H1 (cell line): ENCODE results near the gene NR1H2. TPM values are rescaled to one million over a fixed set of nuclear protein-coding genes. Genes with fewer than 3 reads are reported as not detected.

Experiments
- CTCF ChIA-PET: fragments of 300-600 bp; sonication (Branson Sonifier 250); formaldehyde crosslinking; loops from one replicate; lab custom pipeline; 2021; ENCODE audit not compliant: partially characterized antibody; lab: Charles Lee
- POLR2A ChIA-PET: fragments of 300-600 bp; sonication (Branson Sonifier 250); formaldehyde crosslinking; loops from one replicate; lab custom pipeline; 2021; ENCODE audit warnings: inconsistent platforms; ENCODE audit not compliant: partially characterized antibody; lab: Charles Lee
- DNase-seq, 2 experiments: peaks; one replicate each; pipeline versions ENCODE4 v3.0.0 to v3.0.0-alpha.2; 2010 to 2022; ENCODE audit warnings: low spot score in 2 of 2, low read depth in 1 of 2, mixed read lengths in 1 of 2
- FAIRE-seq: peaks from 2 replicates; lab custom pipeline; 2011; peaks lifted over from hg19 to GRCh38; lab: Jason Lieb, UNC
- H2AFZ ChIP-seq: 2 replicates; pipeline ENCODE4 v1.8.1; 2012; ENCODE audit warnings: low read length, inconsistent platforms
- H2AK5ac ChIP-seq: 2 replicates; pipeline ENCODE4 v1.6.1; 2013; ENCODE audit warnings: low read depth, low read length
- H2BK120ac ChIP-seq: replicated peaks from 2 replicates; pipeline ENCODE3; 2013; ENCODE audit warnings: low read depth, low read length, inconsistent platforms
- H2BK12ac ChIP-seq: 2 replicates; pipeline ENCODE4 v1.6.1; 2013; ENCODE audit warnings: low read depth, low read length
- H2BK15ac ChIP-seq: 2 replicates; pipeline ENCODE4 v1.6.1; 2013; ENCODE audit warnings: low read length
- H2BK20ac ChIP-seq: 2 replicates; pipeline ENCODE4 v1.6.1; 2013; ENCODE audit warnings: low read length
- H2BK5ac ChIP-seq: 2 replicates; pipeline ENCODE4 v1.6.1; 2013; ENCODE audit warnings: low read depth, low read length
- H3K14ac ChIP-seq: 2 replicates; pipeline ENCODE4 v1.6.1; 2013; ENCODE audit warnings: inconsistent platforms; ENCODE audit not compliant: insufficient read length
- H3K18ac ChIP-seq: 2 replicates; pipeline ENCODE4 v1.6.1; 2013; ENCODE audit warnings: low read length; ENCODE audit errors: extremely low read depth
- H3K23ac ChIP-seq: 2 replicates; pipeline ENCODE4 v1.6.1; 2013; ENCODE audit warnings: inconsistent platforms; ENCODE audit not compliant: insufficient read length
- H3K23me2 ChIP-seq: 2 replicates; pipeline ENCODE4 v1.6.1; 2013; ENCODE audit warnings: low read depth, low read length
- H3K27ac ChIP-seq: 2 replicates; pipeline ENCODE4 v1.6.1; 2011; ENCODE audit warnings: low read depth, low read length, inconsistent platforms
- H3K27me3 ChIP-seq, 4 experiments: replicated peaks in 1 of 4; 1 replicate in 1 of 4; 2 replicates in 3 of 4; pipeline versions ENCODE4 v1.6.1 to v1.8.1; 2011 to 2013; ENCODE audit warnings: low read length in 3 of 4, mild to moderate bottlenecking in 3 of 4, inconsistent platforms in 2 of 4, mixed read lengths in 2 of 4, moderate library complexity in 1 of 4; ENCODE audit not compliant: control insufficient read depth in 3 of 4, insufficient read depth in 3 of 4; ENCODE audit errors: extremely low read depth in 1 of 4
- H3K36me3 ChIP-seq, 4 experiments: 2 replicates each; pipeline versions ENCODE4 v1.6.1 to v1.8.1; 2011 to 2013; ENCODE audit warnings: mild to moderate bottlenecking in 4 of 4, low read length in 3 of 4, moderate library complexity in 2 of 4, control low read depth in 1 of 4, inconsistent platforms in 1 of 4; ENCODE audit not compliant: insufficient read depth in 4 of 4, control insufficient read depth in 2 of 4
- H3K4ac ChIP-seq: replicated peaks from 2 replicates; pipeline ENCODE3; 2013; ENCODE audit warnings: low read length, low read depth, mixed read lengths, inconsistent platforms; ENCODE audit not compliant: insufficient read length
- H3K4me1 ChIP-seq, 4 experiments: replicated peaks in 1 of 4; 1 replicate in 1 of 4; 2 replicates in 3 of 4; pipeline versions ENCODE4 v1.6.1 to v1.8.1; 2011 to 2013; ENCODE audit warnings: low read length in 3 of 4, inconsistent platforms in 2 of 4, mixed read lengths in 1 of 4; ENCODE audit not compliant: insufficient read depth in 4 of 4, control insufficient read depth in 3 of 4
- H3K4me2 ChIP-seq, 2 experiments: 2 replicates each; pipeline versions ENCODE4 v1.6.1 to v1.8.1; 2011 to 2013; ENCODE audit warnings: low read depth in 2 of 2, low read length in 2 of 2, control low read depth in 1 of 2, inconsistent platforms in 1 of 2, mild to moderate bottlenecking in 1 of 2; ENCODE audit not compliant: insufficient read depth in 1 of 2
- H3K4me3 ChIP-seq, 4 experiments: fragments of 200-600, 300-600 bp in 1 of 4; sonication (generic), shearing (Covaris generic), sonication (Bioruptor Twin) in 1 of 4; 2 replicates each; pipeline versions ENCODE4 v1.5.1 to v1.8.1; 2011 to 2016; ENCODE audit warnings: low read length in 4 of 4, low read depth in 3 of 4, control low read depth in 2 of 4, inconsistent platforms in 2 of 4, mild to moderate bottlenecking in 2 of 4, mixed read lengths in 1 of 4, moderate library complexity in 1 of 4; ENCODE audit not compliant: insufficient read depth in 2 of 4; ENCODE audit errors: extremely low read depth in 1 of 4
- H3K56ac ChIP-seq: replicated peaks from 2 replicates; pipeline ENCODE3; 2013; ENCODE audit warnings: low read depth, mild to moderate bottlenecking, mixed read lengths, low read length, inconsistent platforms; ENCODE audit not compliant: insufficient read length
- H3K79me1 ChIP-seq: 2 replicates; pipeline ENCODE4 v1.6.1; 2013; ENCODE audit warnings: low read depth, low read length, control low read depth
- H3K79me2 ChIP-seq, 2 experiments: 2 replicates each; pipeline versions ENCODE4 v1.6.1 to v1.8.1; 2012 to 2013; ENCODE audit warnings: low read length in 2 of 2, mild to moderate bottlenecking in 2 of 2, inconsistent platforms in 1 of 2; ENCODE audit not compliant: insufficient read depth in 2 of 2, control insufficient read depth in 1 of 2
- H3K9ac ChIP-seq, 4 experiments: replicated peaks in 1 of 4; 1 replicate in 1 of 4; 2 replicates in 3 of 4; pipeline versions ENCODE4 v1.6.1 to v1.8.1; 2011 to 2013; ENCODE audit warnings: low read depth in 3 of 4, low read length in 3 of 4, control low read depth in 2 of 4, mild to moderate bottlenecking in 2 of 4, moderate library complexity in 2 of 4, inconsistent platforms in 1 of 4; ENCODE audit errors: extremely low read depth in 1 of 4
- H3K9me3 ChIP-seq, 2 experiments: 2 replicates each; pipeline versions ENCODE4 v1.6.1 to v1.8.1; 2012 to 2013; ENCODE audit warnings: mild to moderate bottlenecking in 2 of 2, moderate library complexity in 2 of 2, control low read depth in 1 of 2, inconsistent platforms in 1 of 2, low read depth in 1 of 2, low read length in 1 of 2, mixed read lengths in 1 of 2; ENCODE audit not compliant: insufficient read depth in 2 of 2
- H4K20me1 ChIP-seq, 2 experiments: replicated peaks in 1 of 2; 2 replicates each; pipeline versions ENCODE3 to v1.8.1; 2011 to 2013; ENCODE audit warnings: inconsistent platforms in 2 of 2, low read length in 2 of 2, mild to moderate bottlenecking in 1 of 2; ENCODE audit not compliant: insufficient read depth in 2 of 2, control insufficient read depth in 1 of 2
- H4K5ac ChIP-seq: 2 replicates; pipeline ENCODE4 v1.6.1; 2013; ENCODE audit warnings: low read length, low read depth, mixed read lengths, inconsistent platforms; ENCODE audit not compliant: insufficient read length
- H4K8ac ChIP-seq: 2 replicates; pipeline ENCODE4 v1.8.0; 2013; ENCODE audit warnings: mild to moderate bottlenecking, moderate library complexity, low read length, inconsistent platforms; ENCODE audit not compliant: insufficient read depth; ENCODE audit errors: extremely low read depth
- H4K91ac ChIP-seq: replicated peaks from 2 replicates; pipeline ENCODE3; 2013; ENCODE audit warnings: low read length, mixed read lengths, inconsistent platforms; ENCODE audit not compliant: insufficient read length
- CEBPB ChIP-seq: IDR thresholded peaks from 2 replicates; pipeline ENCODE4 v1.6.1; 2012; ENCODE audit warnings: low read depth, low read length
- CHD1 ChIP-seq: IDR thresholded peaks from 2 replicates; pipeline ENCODE4 v1.6.1; 2012; ENCODE audit warnings: low read depth, low read length, improper control_type of control experiment
- CHD2 ChIP-seq: IDR thresholded peaks from 2 replicates; pipeline ENCODE4 v1.6.1; 2012; ENCODE audit warnings: low read length, improper control_type of control experiment
- CTBP2 ChIP-seq: IDR thresholded peaks from 2 replicates; pipeline ENCODE4 v1.7.0; 2011; ENCODE audit warnings: borderline replicate concordance, mild to moderate bottlenecking, moderate library complexity, mixed read lengths, low read length; ENCODE audit not compliant: insufficient read depth, insufficient read length
- E2F6 ChIP-seq: IDR thresholded peaks from 2 replicates; pipeline ENCODE4 v1.6.1; 2012; ENCODE audit warnings: inconsistent platforms
- GTF2F1 ChIP-seq: IDR thresholded peaks from 2 replicates; pipeline ENCODE4 v1.6.1; 2012; ENCODE audit warnings: low read depth, low read length, improper control_type of control experiment, borderline replicate concordance
- JUN ChIP-seq: IDR thresholded peaks from 2 replicates; pipeline ENCODE4 v1.6.1; 2011; ENCODE audit warnings: low read depth, mild to moderate bottlenecking, improper control_type of control experiment, low read length
- KDM1A ChIP-seq: fragments of 200-600, 300-600 bp; sonication (generic); IDR thresholded peaks from 2 replicates; pipeline ENCODE4 v1.7.1; 2016; ENCODE audit warnings: mild to moderate bottlenecking, low read length, borderline replicate concordance
- KDM4A ChIP-seq: IDR thresholded peaks from one replicate; pipeline ENCODE4 v1.7.1; 2012; ENCODE audit warnings: low read depth, mild to moderate bottlenecking, moderate library complexity, low read length, inconsistent platforms; ENCODE audit not compliant: severe bottlenecking
- MAFK ChIP-seq: IDR thresholded peaks from 2 replicates; pipeline ENCODE4 v1.6.1; 2012; ENCODE audit warnings: low read depth, mild to moderate bottlenecking, improper control_type of control experiment, low read length
- SUZ12 ChIP-seq: fragments of 200-600 bp; sonication (generic); IDR thresholded peaks from 2 replicates; pipeline ENCODE4 v1.6.1; 2012; ENCODE audit warnings: mild to moderate bottlenecking, inconsistent platforms, low read length, moderate library complexity, mixed read lengths
- USF2 ChIP-seq: IDR thresholded peaks from 2 replicates; pipeline ENCODE4 v1.6.1; 2011; ENCODE audit warnings: low read length, improper control_type of control experiment
- YY1 ChIP-seq: IDR thresholded peaks from 2 replicates; pipeline ENCODE4 v1.6.1; 2011; ENCODE audit warnings: low read depth, mild to moderate bottlenecking, low read length
- WGBS, 2 experiments: shearing (Covaris generic) in 1 of 2; methylation state at CpG; one replicate each; pipeline versions ENCODE4 v1.1.6 to v1.1.7; 2013 to 2015; ENCODE audit warnings: low lambda C conversion rate in 2 of 2, mixed read lengths in 2 of 2, inconsistent platforms in 1 of 2, low coverage in 1 of 2, missing lambda C conversion rate in 1 of 2; ENCODE audit not compliant: insufficient replicate concordance in 2 of 2, insufficient coverage in 1 of 2, insufficient read length in 1 of 2; ENCODE audit errors: extremely low coverage in 1 of 2, missing lambda C conversion rate in 1 of 2; 5-methylcytosine and 5-hydroxymethylcytosine counted together
- polyA plus RNA-seq, 7 experiments: library from polyadenylated mRNA; depleted of rRNA in 3 of 7; stranded (reverse) in 5 of 7; unstranded in 2 of 7; fragments of >200 nt in 5 of 7; fragments of 200-250 nt in 2 of 7; gene quantifications; 1 replicate in 5 of 7; 2 replicates in 1 of 7; 4 replicates in 1 of 7; pipeline versions ENCODE4 v1.2.1 to v1.2.3, GENCODE V29; 2011 to 2013; ENCODE audit warnings: missing spikeins in 2 of 7, mixed read lengths in 2 of 7
- total RNA-seq: library from RNA; stranded (reverse); fragmentation: NEBNext Ultra II Directional; extraction: Animal tissue kit (Norgen Biotek cat#: 25700); gene quantifications from 2 replicates; pipeline ENCODE4 v1.2.1, GENCODE V29; 2021

The NR1H2 gene
- total and polyA plus RNA-seq, 2 of the 8 experiments (the other 6 are each of a cell fraction or from before 2014, with no cell fraction given): 40.3 to 47.5 TPM

- Histone ChIP-seq H3K23ac (no peak overlapping the region), H3K9me3 (no peaks in the 10 kb centered on the region), H2BK15ac (no peak overlapping the region), H3K79me1 (no peaks in the 10 kb centered on the region), H3K14ac (no peak overlapping the region), H3K4me1 (no peaks in the 10 kb centered on the region), H3K4ac (no peak overlapping the region), H2BK20ac (no peak overlapping the region), H3K9ac (no peak overlapping the region), H4K91ac (no peak overlapping the region), H3K4me3 (no peak overlapping the region), H3K27me3 (no peaks in the 10 kb centered on the region), H3K56ac (no peak overlapping the region), H2AK5ac (no peak overlapping the region), H3K27ac (no peak overlapping the region), H4K20me1 (peaks cover 1 to 6% of the 10 kb centered on the region in 2 experiments), H4K8ac (no peak overlapping the region; the same call in 1 of the 2 replicates), H2BK5ac (no peak overlapping the region), H4K5ac (no peak overlapping the region), H2AFZ (no peak overlapping the region), H2BK120ac (no peak overlapping the region), H3K79me2 (no peaks in the 10 kb centered on the region), H3K4me2 (no peak overlapping the region), H2BK12ac (no peak overlapping the region), H3K23me2 (no peaks in the 10 kb centered on the region), H3K36me3 (peaks cover 20 to 56% (median 37%) of the 10 kb centered on the region in 4 experiments), H3K18ac (no peak overlapping the region)
- no peak for DNase-seq
- ChIA-PET POLR2A (interaction anchor here (0.9 to 1.0 kb wide), 2 partner anchors 10 to 38 kb away, joined by 3 read pairs; no protein-coding TSS in a partner anchor), CTCF (interaction anchor here (0.6 to 1.0 kb wide), 2 partner anchors 62 to 131 kb away, joined by 3 read pairs; no protein-coding TSS in a partner anchor)
- 94% methylated on average over 16 of the region's 19 CpGs; no CpG with 5 or more reads in 1 of the 2 experiments for WGBS, 2 experiments
- FAIRE-seq: no peak
- TF ChIP-seq JUN (no peak), CTBP2 (no peak), YY1 (no peak), SUZ12 (no peak), MAFK (no peak), GTF2F1 (no peak), CEBPB (no peak), E2F6 (no peak), USF2 (no peak), CHD2 (no peak), KDM1A (no peak), CHD1 (no peak), KDM4A (no peak)
These were observed 30.6 kb downstream of the NR1H2 start for GRCh38 chr19:50406829-50407228.
